ENCODE data around the gene FZD10.

FZD10 gene

DNA sequence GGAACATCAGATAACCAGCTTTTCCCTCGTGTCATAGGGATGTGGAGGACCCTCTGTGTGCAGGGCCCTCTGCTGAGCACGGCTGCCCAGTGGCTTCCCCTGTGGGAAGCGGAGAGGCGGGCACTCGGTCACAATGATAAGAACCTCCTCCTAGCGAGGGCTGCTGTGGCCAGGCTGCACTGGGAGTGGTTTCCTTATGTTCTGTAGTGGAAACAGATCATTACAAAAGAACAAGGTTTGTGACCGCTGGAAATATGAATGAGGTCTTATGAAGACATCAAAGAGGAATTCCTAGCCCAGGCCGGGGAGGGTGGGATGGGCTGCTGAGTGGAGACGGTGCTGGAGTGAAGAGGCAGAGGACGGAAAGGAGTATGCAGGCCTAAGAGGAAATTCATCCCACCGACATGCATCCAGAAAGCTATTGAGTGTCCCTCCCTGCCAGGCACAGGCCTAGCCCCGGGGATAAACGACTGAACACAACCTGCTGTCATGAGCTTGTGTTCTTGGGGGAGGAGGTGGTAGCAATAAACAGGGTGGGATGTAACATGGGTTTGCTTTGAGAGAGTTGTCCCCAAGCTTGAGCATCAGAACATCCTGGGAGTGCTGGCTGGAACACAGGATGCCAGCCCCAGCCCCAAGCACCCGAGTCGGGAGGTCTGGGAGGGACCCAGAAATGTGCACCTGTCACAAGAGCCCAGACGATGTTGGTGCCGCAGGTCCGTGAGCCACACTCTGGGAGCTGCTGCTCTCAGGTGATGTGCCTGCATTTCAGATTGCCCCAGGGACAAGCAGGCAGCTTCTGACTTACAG is 37.5 kb downstream of the FZD10 start:
- Histone ChIP-seq H3K9me3 (ENCODE audit: insufficient read depth, low read depth, low read length) (no peaks in the 10 kb centered on the region), H3K4me3 (ENCODE audit: low read length) (no peak overlapping the region), H3K9ac (ENCODE audit: low read depth, low read length) (no peak overlapping the region), H3K36me3 (ENCODE audit: insufficient read depth, low read length) (no peaks in the 10 kb centered on the region), H3K27ac (ENCODE audit: low read depth, low read length) (no peak overlapping the region), H3K4me1 (ENCODE audit: insufficient read depth, low read length) (no peaks in the 10 kb centered on the region), H3K27me3 (ENCODE audit: insufficient read depth, low read length) (peaks cover 4% of the 10 kb centered on the region; the same call in 1 of the 2 replicates)
- 84% methylated on average over 18 of the region's 18 CpGs for WGBS

DNA sequence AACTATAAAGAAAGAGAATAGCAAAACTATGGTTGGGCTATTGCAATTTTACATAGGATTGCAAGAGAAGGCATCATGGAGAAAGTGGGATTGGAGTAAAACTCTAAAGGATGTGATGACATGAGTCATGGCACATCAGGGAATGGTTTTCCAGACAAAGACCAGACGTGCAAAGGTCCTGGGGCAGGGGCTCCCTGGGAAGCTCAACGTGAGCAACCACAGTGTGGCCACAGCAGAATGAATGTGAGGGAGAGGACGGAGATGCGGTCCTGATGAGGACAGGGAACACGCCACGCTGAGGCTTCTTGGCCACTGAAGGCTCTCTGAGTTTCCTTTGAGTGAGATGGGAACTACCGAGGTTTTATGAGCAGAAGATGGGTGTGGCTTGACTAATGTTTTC is 38.2 kb downstream of the FZD10 start:
- Histone ChIP-seq H3K27ac (ENCODE audit: low read depth, low read length) (no peak overlapping the region), H3K4me1 (ENCODE audit: insufficient read depth, low read length) (no peaks in the 10 kb centered on the region), H3K4me3 (ENCODE audit: low read length) (no peak overlapping the region), H3K9me3 (ENCODE audit: insufficient read depth, low read depth, low read length) (no peaks in the 10 kb centered on the region), H3K36me3 (ENCODE audit: insufficient read depth, low read length) (no peaks in the 10 kb centered on the region), H3K27me3 (ENCODE audit: insufficient read depth, low read length) (peaks cover 4% of the 10 kb centered on the region; the same call in 1 of the 2 replicates), H3K9ac (ENCODE audit: low read depth, low read length) (no peak overlapping the region)
- WGBS: 85% methylated on average over 7 of the region's 7 CpGs

DNA sequence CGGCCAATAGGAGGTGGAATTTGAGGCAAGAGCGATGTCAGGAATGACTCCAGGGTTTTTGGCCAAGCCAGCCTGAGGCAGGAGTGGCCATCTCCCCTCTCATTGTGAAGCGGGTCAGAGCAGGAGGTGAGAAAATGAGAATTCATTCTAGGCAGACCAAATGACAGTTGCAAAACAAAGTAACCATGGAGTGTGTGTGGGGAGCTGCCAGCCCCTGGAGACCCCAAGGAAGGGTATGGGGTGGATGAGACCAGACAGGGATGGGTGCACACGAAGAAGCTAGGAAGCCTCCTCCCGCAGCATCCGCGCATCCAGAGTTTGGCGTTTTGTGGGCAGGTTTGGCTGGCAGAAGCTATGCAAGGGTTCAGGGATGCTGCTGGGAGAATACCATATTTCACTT is 38.8 kb downstream of the FZD10 start:
- H3K9ac ChIP-seq (ENCODE audit: low read depth, low read length): no peak overlapping the region
- H3K27me3 ChIP-seq (ENCODE audit: insufficient read depth, low read length): no peaks in the 10 kb centered on the region; the same call in 1 of the 2 replicates

DNA sequence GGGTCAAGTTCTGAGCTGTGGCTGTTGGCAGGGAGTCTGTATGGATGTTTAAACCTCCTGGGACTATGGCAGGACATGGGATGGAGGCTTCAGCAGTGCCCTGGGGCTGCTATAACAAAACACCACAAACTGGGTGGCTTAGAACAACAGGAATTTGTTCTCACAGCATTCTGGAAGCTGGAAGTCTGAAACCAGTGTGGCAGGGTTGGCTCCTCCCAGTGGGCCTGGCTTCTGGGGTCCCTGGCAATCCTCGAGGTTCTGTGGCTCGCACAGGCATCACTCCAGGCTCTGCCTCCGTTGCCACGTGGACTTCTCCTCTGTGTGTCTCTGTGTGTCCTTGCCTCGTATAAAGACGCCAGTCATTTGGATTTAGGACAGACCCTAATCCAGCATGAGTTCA is 39.9 kb downstream of the FZD10 start:
- Histone ChIP-seq H3K27me3 (ENCODE audit: insufficient read depth, low read length) (no peaks in the 10 kb centered on the region; the same call in 1 of the 2 replicates), H3K9ac (ENCODE audit: low read depth, low read length) (no peak overlapping the region), H3K4me1 (ENCODE audit: insufficient read depth, low read length) (no peaks in the 10 kb centered on the region), H3K27ac (ENCODE audit: low read depth, low read length) (no peak overlapping the region), H3K4me3 (ENCODE audit: low read length) (no peak overlapping the region), H3K36me3 (ENCODE audit: insufficient read depth, low read length) (no peaks in the 10 kb centered on the region), H3K9me3 (ENCODE audit: insufficient read depth, low read depth, low read length) (no peaks in the 10 kb centered on the region)
- WGBS: 92% methylated on average over 6 of the region's 6 CpGs

More for the DNA sequence above, 38.8 kb downstream of the FZD10 start:
- Histone ChIP-seq H3K4me3 (ENCODE audit: low read length) (no peak overlapping the region), H3K9me3 (ENCODE audit: insufficient read depth, low read depth, low read length) (no peaks in the 10 kb centered on the region), H3K4me1 (ENCODE audit: insufficient read depth, low read length) (no peaks in the 10 kb centered on the region), H3K36me3 (ENCODE audit: insufficient read depth, low read length) (no peaks in the 10 kb centered on the region), H3K27ac (ENCODE audit: low read depth, low read length) (no peak overlapping the region)
- 95% methylated on average over 8 of the region's 8 CpGs for WGBS

DNA sequence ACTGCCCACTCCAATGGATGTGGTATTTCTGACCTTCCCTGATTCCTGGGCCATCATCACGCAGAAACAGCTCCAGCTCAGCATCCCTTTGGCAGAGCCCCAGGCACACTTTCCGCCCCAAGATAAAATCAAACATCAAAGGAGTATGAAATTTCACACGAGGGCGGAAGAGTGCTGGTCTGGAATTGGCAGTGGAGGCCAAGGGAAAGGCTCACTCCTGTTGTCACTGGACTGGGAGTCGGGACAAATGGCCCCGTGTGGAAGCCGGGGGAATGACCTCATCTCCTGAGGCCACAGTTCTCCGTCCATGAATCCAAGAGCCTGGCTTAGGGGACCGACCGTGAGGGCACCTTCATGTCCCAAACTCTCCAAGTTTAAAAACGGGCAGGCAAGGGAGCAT is 40.9 kb downstream of the FZD10 start:
- Histone ChIP-seq H3K9ac (ENCODE audit: low read depth, low read length) (no peak overlapping the region), H3K9me3 (ENCODE audit: insufficient read depth, low read depth, low read length) (no peaks in the 10 kb centered on the region), H3K36me3 (ENCODE audit: insufficient read depth, low read length) (no peaks in the 10 kb centered on the region), H3K27me3 (ENCODE audit: insufficient read depth, low read length) (no peaks in the 10 kb centered on the region; the same call in 1 of the 2 replicates), H3K4me3 (ENCODE audit: low read length) (no peak overlapping the region), H3K27ac (ENCODE audit: low read depth, low read length) (no peak overlapping the region), H3K4me1 (ENCODE audit: insufficient read depth, low read length) (no peaks in the 10 kb centered on the region)
- 89% methylated on average over 11 of the region's 11 CpGs for WGBS

DNA sequence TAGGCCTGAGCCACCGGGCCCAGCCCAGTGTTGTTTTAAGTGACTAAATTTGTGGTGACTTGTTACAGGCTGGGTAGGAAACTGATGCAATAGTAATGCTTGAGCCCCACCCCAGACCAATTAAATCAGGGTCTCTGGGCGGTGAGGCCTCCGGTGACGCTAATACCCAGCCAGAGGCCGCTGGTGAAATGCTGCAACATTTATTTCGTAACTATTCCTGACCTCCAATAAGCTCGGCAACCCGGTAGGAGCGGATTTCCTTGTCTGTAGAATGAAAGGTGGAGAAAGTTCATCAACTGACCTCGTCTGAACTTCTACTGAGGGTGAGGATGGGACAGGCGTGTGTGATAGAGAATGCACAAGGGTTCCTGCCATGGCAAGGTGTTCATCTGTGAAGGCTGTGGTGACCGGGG is 42.3 kb downstream of the FZD10 start:
- WGBS: 96% methylated on average over 12 of the region's 12 CpGs
- H3K36me3 ChIP-seq (ENCODE audit: insufficient read depth, low read length): no peaks in the 10 kb centered on the region
- no peaks in the 10 kb centered on the region for H3K9me3 ChIP-seq (ENCODE audit: insufficient read depth, low read depth, low read length)

DNA sequence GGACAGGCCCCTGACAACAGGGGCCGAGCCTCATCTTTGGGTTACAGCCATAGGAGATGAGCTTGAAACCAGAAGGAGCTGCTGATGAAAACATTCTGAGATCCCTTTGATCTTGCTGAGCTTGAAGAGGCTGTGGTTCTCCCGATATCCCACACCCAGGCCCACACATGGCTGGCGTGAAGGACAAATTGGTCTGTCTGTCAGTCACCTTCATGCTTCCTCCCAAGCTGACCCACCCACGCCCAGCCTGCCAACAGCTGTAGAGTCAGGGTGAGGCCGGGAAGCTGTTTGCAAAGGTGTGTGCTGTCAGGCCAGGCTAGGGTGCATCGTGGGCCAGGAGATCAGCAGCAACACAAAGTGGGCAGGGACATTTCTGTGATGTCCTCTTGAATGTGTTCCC is 43.2 kb downstream of the FZD10 start:
- WGBS: 87% methylated on average over 6 of the region's 6 CpGs
- no peaks in the 10 kb centered on the region for H3K4me1 ChIP-seq (ENCODE audit: insufficient read depth, low read length)

More for the DNA sequence above, 42.3 kb downstream of the FZD10 start:
- H3K4me1 ChIP-seq (ENCODE audit: insufficient read depth, low read length): no peaks in the 10 kb centered on the region
- H3K27me3 ChIP-seq (ENCODE audit: insufficient read depth, low read length): no peaks in the 10 kb centered on the region; the same call in 1 of the 2 replicates
- H3K27ac ChIP-seq (ENCODE audit: low read depth, low read length): no peak overlapping the region
- H3K9ac ChIP-seq (ENCODE audit: low read depth, low read length): no peak overlapping the region
- no peak overlapping the region for H3K4me3 ChIP-seq (ENCODE audit: low read length)

DNA sequence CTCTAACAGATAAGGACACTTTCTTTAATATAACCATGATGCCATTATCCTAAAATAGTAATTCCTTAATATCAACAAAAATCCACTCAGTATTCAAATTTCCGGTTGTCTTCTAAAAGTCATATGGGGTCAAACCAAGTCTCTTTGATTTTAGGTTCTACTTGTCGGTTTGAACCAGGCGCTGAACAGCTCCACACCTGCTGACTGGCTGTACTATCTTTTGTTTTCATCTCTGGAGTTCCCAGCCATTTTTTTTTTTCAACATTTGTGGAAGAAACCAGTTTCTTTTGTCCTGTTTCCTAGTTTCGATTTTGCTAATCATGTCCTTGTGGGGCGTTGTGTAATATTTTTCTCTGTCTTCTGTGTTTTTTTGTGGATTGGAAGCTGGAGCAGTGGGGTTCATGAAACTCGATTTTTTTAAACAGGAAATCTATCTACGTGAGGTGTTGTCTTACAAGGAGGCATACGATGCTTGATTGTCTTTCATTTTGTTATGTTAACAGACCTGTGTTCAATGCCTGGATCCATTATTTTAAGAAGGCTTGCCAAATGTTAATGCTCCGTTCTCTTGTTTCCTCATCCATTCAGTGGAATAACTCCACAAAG is 50.2 kb downstream of the FZD10 start:
- H3K27ac ChIP-seq (ENCODE audit: low read depth, low read length): no peak overlapping the region

More for the DNA sequence above, 43.2 kb downstream of the FZD10 start:
- Histone ChIP-seq H3K27ac (ENCODE audit: low read depth, low read length) (no peak overlapping the region), H3K27me3 (ENCODE audit: insufficient read depth, low read length) (no peaks in the 10 kb centered on the region; the same call in 1 of the 2 replicates), H3K9ac (ENCODE audit: low read depth, low read length) (no peak overlapping the region), H3K36me3 (ENCODE audit: insufficient read depth, low read length) (no peaks in the 10 kb centered on the region), H3K9me3 (ENCODE audit: insufficient read depth, low read depth, low read length) (no peaks in the 10 kb centered on the region), H3K4me3 (ENCODE audit: low read length) (no peak overlapping the region)

DNA sequence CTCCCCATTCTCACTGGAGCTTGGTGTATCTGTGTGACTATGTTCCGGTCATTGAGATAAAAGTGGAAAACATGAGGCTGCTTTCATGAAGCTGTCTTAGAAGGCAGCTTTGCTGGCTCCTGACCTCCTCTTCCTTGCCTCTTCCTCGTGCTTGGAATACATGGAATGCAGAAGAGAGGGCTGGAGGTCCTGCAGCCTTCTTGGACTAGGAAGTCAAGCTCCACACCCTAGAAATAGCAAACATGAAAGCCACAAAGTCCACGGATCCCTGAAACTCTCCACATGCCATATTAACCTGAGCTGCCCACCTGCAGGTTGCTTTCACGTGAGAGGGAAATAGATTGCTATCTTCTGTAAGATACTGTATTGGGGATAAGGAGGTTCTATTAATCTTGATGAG is 51.0 kb downstream of the FZD10 start:
- H3K27ac ChIP-seq (ENCODE audit: low read depth, low read length): no peak overlapping the region
- 90% methylated on average over 4 of the region's 4 CpGs for WGBS

More for the DNA sequence above, 50.2 kb downstream of the FZD10 start:
- H3K27me3 ChIP-seq (ENCODE audit: insufficient read depth, low read length): peaks cover 43% of the 10 kb centered on the region
- no peak overlapping the region for H3K4me3 ChIP-seq (ENCODE audit: low read length)
- peaks cover 6% of the 10 kb centered on the region; the same call in 1 of the 2 replicates for H3K4me1 ChIP-seq (ENCODE audit: insufficient read depth, low read length)
- no peaks in the 10 kb centered on the region for H3K36me3 ChIP-seq (ENCODE audit: insufficient read depth, low read length)
- no peaks in the 10 kb centered on the region for H3K9me3 ChIP-seq (ENCODE audit: insufficient read depth, low read depth, low read length)
- WGBS: 60% methylated on average over 9 of the region's 9 CpGs
- H3K9ac ChIP-seq (ENCODE audit: low read depth, low read length): no peak overlapping the region

DNA sequence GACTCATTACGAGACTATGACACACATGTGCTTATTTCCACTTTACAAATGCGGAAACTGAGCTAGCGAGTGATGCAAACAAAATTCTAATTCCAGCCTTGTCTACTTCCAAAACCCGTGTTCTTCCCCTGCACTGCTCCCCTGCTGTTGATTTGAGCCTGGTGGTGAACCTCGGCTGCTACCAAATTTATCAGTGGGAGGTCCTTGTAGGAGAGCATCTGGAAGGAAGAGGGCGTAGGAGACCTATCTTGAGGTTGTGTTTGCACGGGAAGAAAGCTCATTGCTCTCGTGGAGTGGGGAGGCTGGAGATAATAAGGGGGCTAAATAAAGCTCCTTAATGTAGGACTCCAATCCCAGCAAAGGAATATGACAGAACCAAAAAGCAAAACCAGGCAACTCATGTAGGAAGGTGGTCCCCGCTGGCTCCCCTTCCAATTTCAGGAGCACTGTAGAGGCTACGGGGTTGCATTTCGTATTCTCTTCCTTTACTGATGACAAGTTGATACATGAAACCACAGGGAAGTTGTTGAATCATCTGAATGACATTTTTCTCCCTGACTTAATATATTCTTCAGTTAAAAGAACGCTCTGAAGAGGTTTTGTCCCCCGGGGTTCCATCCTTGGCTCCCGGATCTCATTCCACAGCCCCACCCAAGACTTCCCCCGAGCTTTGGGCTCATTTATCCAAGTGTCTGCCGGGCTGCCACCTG is 52.6 kb downstream of the FZD10 start:
- H3K27me3 ChIP-seq (ENCODE audit: insufficient read depth, low read length): peaks cover 58% of the 10 kb centered on the region
- no peak overlapping the region for H3K27ac ChIP-seq (ENCODE audit: low read depth, low read length)
- WGBS: 77% methylated on average over 16 of the region's 16 CpGs
- H3K4me1 ChIP-seq (ENCODE audit: insufficient read depth, low read length): peaks cover 8% of the 10 kb centered on the region
- no peak overlapping the region for H3K9ac ChIP-seq (ENCODE audit: low read depth, low read length)
- no peaks in the 10 kb centered on the region for H3K36me3 ChIP-seq (ENCODE audit: insufficient read depth, low read length)
- H3K4me3 ChIP-seq (ENCODE audit: low read length): no peak overlapping the region
- no peaks in the 10 kb centered on the region for H3K9me3 ChIP-seq (ENCODE audit: insufficient read depth, low read depth, low read length)

More for the DNA sequence above, 51.0 kb downstream of the FZD10 start:
- no peaks in the 10 kb centered on the region for H3K36me3 ChIP-seq (ENCODE audit: insufficient read depth, low read length)
- H3K9me3 ChIP-seq (ENCODE audit: insufficient read depth, low read depth, low read length): no peaks in the 10 kb centered on the region
- H3K27me3 ChIP-seq (ENCODE audit: insufficient read depth, low read length): peaks cover 43% of the 10 kb centered on the region
- H3K4me1 ChIP-seq (ENCODE audit: insufficient read depth, low read length): peaks cover 6% of the 10 kb centered on the region; the same call in 1 of the 2 replicates
- no peak overlapping the region for H3K4me3 ChIP-seq (ENCODE audit: low read length)
- no peak overlapping the region for H3K9ac ChIP-seq (ENCODE audit: low read depth, low read length)
